Upper lobe of left lung (tissue), 6 donors: Measurements from ENCODE around the gene SPATA1. TPM values are rescaled to one million over a fixed set of nuclear protein-coding genes. Genes with fewer than 3 reads are reported as not detected.
"Not testable (repeated sequence)": the region's sequence is repeated elsewhere in the genome, so short reads cannot be mapped to it uniquely, and the experiment has no call there.

Experiments used
- ATAC-seq, 2 donors: fragments of 200-7000 bp; cut with Tn5 transposase; one replicate each; pipeline ENCODE4 v1.9.1; 2022; ENCODE audit warnings: mild to moderate bottlenecking in 2 of 2, moderate library complexity in 2 of 2; ENCODE audit not compliant: low FRiP score in 2 of 2
- DNase-seq, 2 donors: peaks; one replicate each; pipeline ENCODE4 v3.0.0-alpha.2; 2019 to 2020
- H3K27ac ChIP-seq, 4 donors: fragments of 200-600 bp; sonication (generic); one replicate each; pipeline ENCODE4 v1.5.1; 2016 to 2019
- H3K27me3 ChIP-seq, 4 donors: fragments of 200-600 bp; sonication (generic); one replicate each; pipeline ENCODE4 v1.5.1; 2017 to 2019
- H3K36me3 ChIP-seq, 4 donors: fragments of 200-600 bp; sonication (generic); one replicate each; pipeline ENCODE4 v1.5.1; 2016 to 2019
- H3K4me1 ChIP-seq, 4 donors: fragments of 200-600 bp; sonication (generic); one replicate each; pipeline ENCODE4 v1.5.1; 2018 to 2019
- H3K4me3 ChIP-seq, 4 donors: fragments of 200-600 bp; sonication (generic); one replicate each; pipeline ENCODE4 v1.5.1; 2017 to 2019; ENCODE audit warnings: mild to moderate bottlenecking in 2 of 4, moderate library complexity in 1 of 4
- H3K9me3 ChIP-seq, 4 donors: fragments of 200-600 bp; sonication (generic); one replicate each; pipeline ENCODE4 v1.5.1; 2018 to 2019
- CTCF ChIP-seq, 6 experiments: fragments of 450-650 bp in 4 of 6; fragments of 200-600 bp in 2 of 6; sonication (generic) in 2 of 6; IDR thresholded peaks; one replicate each; pipeline ENCODE4 v1.5.1; 2016 to 2019; ENCODE audit warnings: antibody characterized with exemption in 6 of 6
- EP300 ChIP-seq, 4 donors: sonication (generic); formaldehyde crosslinking; IDR thresholded peaks; one replicate each; pipeline ENCODE4 v1.5.1; 2017; ENCODE audit warnings: antibody characterized with exemption in 4 of 4, control low read depth in 2 of 4
- POLR2A ChIP-seq, 4 donors: fragments of 450-650 bp; IDR thresholded peaks; one replicate each; pipeline ENCODE4 v1.5.1; 2016 to 2017; ENCODE audit warnings: antibody characterized with exemption in 4 of 4, mild to moderate bottlenecking in 2 of 4
- POLR2AphosphoS5 ChIP-seq, 2 donors: sonication (generic); formaldehyde crosslinking; IDR thresholded peaks; one replicate each; pipeline ENCODE4 v1.5.1; 2017; ENCODE audit warnings: antibody characterized with exemption in 2 of 2
- WGBS, 2 donors: methylation state at CpG; one replicate each; pipeline ENCODE4 v1.1.5; 2017 to 2018; 5-methylcytosine and 5-hydroxymethylcytosine counted together
- total RNA-seq, 6 donors: library from RNA; depleted of rRNA in 4 of 6; stranded (reverse); fragments of >200 nt in 4 of 6; gene quantifications; one replicate each; pipeline versions ENCODE4 v1.1.0 to v1.2.1, GENCODE V29; 2016 to 2021
- donor health status: DM: no; HTN: no; CAD: no; lungs with moderate emphysema.
- donor health status: DM: no; HTN: yes; CAD: no; lungs with severe emphysema.

SPATA1 gene
- total RNA-seq, 6 donors from 2014 or later: 1.4 to 19.9 (median 1.7) TPM; not detected in 1

GRCh38 chr1:84587099-84587498 is 80.9 kb downstream of the SPATA1 start:
- DNase-seq (no peak), ATAC-seq (no peak)
- no peaks in the 10 kb centered on the region for H3K9me3 ChIP-seq
- TF ChIP-seq CTCF (IDR thresholded peaks at IDR 0.05): no peak
- TF ChIP-seq POLR2A (IDR thresholded peaks at IDR 0.05): no peak
- no peak for TF ChIP-seq EP300 (IDR thresholded peaks at IDR 0.05)
- TF ChIP-seq POLR2AphosphoS5 (IDR thresholded peaks at IDR 0.05): no peak
- no peaks in the 10 kb centered on the region for H3K36me3 ChIP-seq
- H3K4me3 ChIP-seq: no peak overlapping the region
- 71 to 80% methylated on average over 3 of the region's 3 CpGs for WGBS, 2 donors
- no peaks in the 10 kb centered on the region for H3K27me3 ChIP-seq
- H3K27ac ChIP-seq: no peak overlapping the region
- H3K4me1 ChIP-seq: no peaks in the 10 kb centered on the region

GRCh38 chr1:84594959-84595358 is 88.8 kb downstream of the SPATA1 start:
- H3K9me3 ChIP-seq, H3K36me3 ChIP-seq, H3K4me1 ChIP-seq, DNase-seq, ATAC-seq, H3K27ac ChIP-seq, H3K4me3 ChIP-seq, H3K27me3 ChIP-seq: not testable (repeated sequence)
- 93 to 96% methylated on average over 2 of the region's 2 CpGs for WGBS, 2 donors

GRCh38 chr1:84597011-84597410 is 90.8 kb downstream of the SPATA1 start:
- WGBS, 2 donors: 92 to 100% methylated on average over 1 of the region's 1 CpG
- no peak for ATAC-seq
- peaks cover 0 to 5% (median 0%) of the 10 kb centered on the region in 4 donors for H3K4me1 ChIP-seq
- TF ChIP-seq CTCF (IDR thresholded peaks at IDR 0.05): no peak
- no peak for TF ChIP-seq EP300 (IDR thresholded peaks at IDR 0.05)
- no peak for TF ChIP-seq POLR2AphosphoS5 (IDR thresholded peaks at IDR 0.05)
- TF ChIP-seq POLR2A (IDR thresholded peaks at IDR 0.05): no peak
- peaks cover 0 to 5% (median 0%) of the 10 kb centered on the region in 4 donors for H3K9me3 ChIP-seq
- no peaks in the 10 kb centered on the region for H3K36me3 ChIP-seq
- DNase-seq: no peak
- H3K27ac ChIP-seq: no peak overlapping the region
- no peaks in the 10 kb centered on the region for H3K27me3 ChIP-seq
- H3K4me3 ChIP-seq: no peak overlapping the region

GRCh38 chr1:84598418-84598817 is 92.2 kb downstream of the SPATA1 start:
- 76 to 81% methylated on average over 3 of the region's 3 CpGs for WGBS, 2 donors
- Histone ChIP-seq H3K4me3 (no peak overlapping the region), H3K27ac (no peak overlapping the region), H3K9me3 (peaks cover 0 to 5% (median 0%) of the 10 kb centered on the region in 4 donors), H3K36me3 (no peaks in the 10 kb centered on the region), H3K27me3 (no peaks in the 10 kb centered on the region), H3K4me1 (peaks cover 0 to 5% (median 0%) of the 10 kb centered on the region in 4 donors)
- TF ChIP-seq POLR2AphosphoS5 (IDR thresholded peaks at IDR 0.05): no peak
- no peak for TF ChIP-seq POLR2A (IDR thresholded peaks at IDR 0.05)
- TF ChIP-seq CTCF (IDR thresholded peaks at IDR 0.05): no peak
- no peak for TF ChIP-seq EP300 (IDR thresholded peaks at IDR 0.05)
- no peak for DNase-seq
- ATAC-seq: no peak

GRCh38 chr1:84598846-84599741 is 92.9 kb downstream of the SPATA1 start:
- TF ChIP-seq EP300 (IDR thresholded peaks at IDR 0.05): no peak
- no peak for TF ChIP-seq POLR2AphosphoS5 (IDR thresholded peaks at IDR 0.05)
- no peak for TF ChIP-seq POLR2A (IDR thresholded peaks at IDR 0.05)
- no peak for TF ChIP-seq CTCF (IDR thresholded peaks at IDR 0.05)
- no peak for ATAC-seq
- DNase-seq: no peak
- Histone ChIP-seq H3K27ac (no peak overlapping the region), H3K27me3 (no peaks in the 10 kb centered on the region), H3K4me3 (no peak overlapping the region), H3K36me3 (no peaks in the 10 kb centered on the region), H3K4me1 (peaks cover 0 to 5% (median 0%) of the 10 kb centered on the region in 4 donors), H3K9me3 (peaks cover 0 to 3% (median 2%) of the 10 kb centered on the region in 4 donors)
- 61 to 68% methylated on average over 5 of the region's 5 CpGs for WGBS, 2 donors
